NCI-H446 treated with DMSO at 0.1 percent for 48 hours (cell line): ENCODE data around the gene SAFB2.
"Not testable (repeated sequence)": the region's sequence is repeated elsewhere in the genome, so short reads cannot be mapped to it uniquely, and the experiment has no call there.

Source experiments
- DNase-seq: peaks from one replicate; lab custom pipeline; 2025; lab: John Stamatoyannopoulos, UW

SAFB2 gene

GRCh38 chr19:5632657-5633056 lies 10.1 kb upstream of the SAFB2 start:
- DNase-seq = no peak

- no peak for DNase-seq
These were observed 9.7 kb upstream of the SAFB2 start for GRCh38 chr19:5632241-5632612.

- DNase-seq = no peak
These were observed 9.1 kb upstream of the SAFB2 start for GRCh38 chr19:5631567-5632240.

GRCh38 chr19:5628919-5629481 lies 6.4 kb upstream of the SAFB2 start:
- DNase-seq = no peak

GRCh38 chr19:5628461-5628860 lies 5.9 kb upstream of the SAFB2 start:
- no peak for DNase-seq

- DNase-seq = no peak
These were observed 4.9 kb upstream of the SAFB2 start for GRCh38 chr19:5627395-5627904.

- DNase-seq = no peak
These were observed 3.1 kb upstream of the SAFB2 start for GRCh38 chr19:5625641-5626040.

GRCh38 chr19:5624741-5625278 lies 2.2 kb upstream of the SAFB2 start:
- no peak for DNase-seq

- no peak for DNase-seq
These were observed 1.6 kb upstream of the SAFB2 start for GRCh38 chr19:5624018-5624663.

GRCh38 chr19:5623397-5624017 lies 931 bp upstream of the SAFB2 start:
- DNase-seq = no peak

- no peak for DNase-seq
These were observed 571 bp downstream of the SAFB2 start for GRCh38 chr19:5621945-5622464.

GRCh38 chr19:5621311-5621944 lies 1.1 kb downstream of the SAFB2 start:
- no peak for DNase-seq

- DNase-seq = no peak
These were observed 2.6 kb downstream of the SAFB2 start for GRCh38 chr19:5619946-5620345.

GRCh38 chr19:5618591-5618990 lies 4.0 kb downstream of the SAFB2 start:
- no peak for DNase-seq

GRCh38 chr19:5617080-5617479 lies 5.5 kb downstream of the SAFB2 start:
- DNase-seq = no peak

GRCh38 chr19:5615756-5616327 lies 6.7 kb downstream of the SAFB2 start:
- DNase-seq = no peak

- no peak for DNase-seq
These were observed 9.4 kb downstream of the SAFB2 start for GRCh38 chr19:5612891-5613865.

- no peak for DNase-seq
These were observed 12.6 kb downstream of the SAFB2 start for GRCh38 chr19:5609881-5610448.

- DNase-seq = not testable (repeated sequence)
These were observed 13.8 kb downstream of the SAFB2 start for GRCh38 chr19:5608766-5609165.

- DNase-seq = no peak
These were observed 14.3 kb downstream of the SAFB2 start for GRCh38 chr19:5608291-5608690.
